Measurements from ENCODE around the gene PCDHGB7.
"Not testable (repeated sequence)": the region's sequence is repeated elsewhere in the genome, so short reads cannot be mapped to it uniquely, and the experiment has no call there.

Gene PCDHGB7

DNA sequence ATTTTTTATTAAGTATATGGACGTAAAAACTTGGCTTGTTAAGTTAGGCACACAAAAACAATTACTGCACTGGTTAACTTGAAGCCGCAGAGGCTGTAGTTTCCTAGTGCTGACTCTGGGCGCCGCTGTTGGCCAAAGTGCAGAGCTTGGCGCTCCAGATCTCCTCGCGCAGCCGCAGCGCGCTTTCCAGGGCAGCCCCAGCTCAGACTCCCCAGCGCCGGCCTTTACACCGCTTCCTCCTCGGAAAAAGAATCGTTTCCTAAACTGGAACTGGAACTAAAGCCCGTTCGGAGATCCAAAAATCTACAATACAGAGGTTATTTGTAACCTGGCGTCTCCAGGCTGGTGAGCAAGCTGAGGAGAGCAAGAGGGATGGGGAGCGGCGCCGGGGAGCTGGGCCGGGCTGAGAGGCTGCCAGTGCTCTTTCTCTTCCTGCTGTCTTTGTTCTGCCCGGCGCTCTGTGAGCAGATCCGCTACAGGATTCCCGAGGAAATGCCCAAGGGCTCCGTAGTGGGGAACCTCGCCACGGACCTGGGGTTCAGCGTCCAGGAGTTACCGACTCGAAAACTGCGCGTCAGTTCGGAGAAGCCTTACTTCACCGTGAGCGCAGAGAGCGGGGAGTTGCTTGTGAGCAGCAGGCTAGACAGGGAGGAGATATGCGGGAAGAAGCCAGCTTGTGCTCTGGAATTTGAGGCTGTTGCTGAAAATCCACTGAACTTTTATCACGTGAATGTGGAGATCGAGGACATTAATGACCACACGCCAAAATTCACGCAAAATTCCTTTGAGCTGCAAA lies 19.5 kb upstream of the PCDHGB7 start, which contains the start of gene PCDHGB5:
PCDHGB5 (plus strand) TSS at position 192 of the 796 bp plus-strand sequence; CDS start at position 373, 181 bp downstream.
- DNase-seq (ENCODE audit: low read depth in 3 of 3), result not testable (repeated sequence)

DNA sequence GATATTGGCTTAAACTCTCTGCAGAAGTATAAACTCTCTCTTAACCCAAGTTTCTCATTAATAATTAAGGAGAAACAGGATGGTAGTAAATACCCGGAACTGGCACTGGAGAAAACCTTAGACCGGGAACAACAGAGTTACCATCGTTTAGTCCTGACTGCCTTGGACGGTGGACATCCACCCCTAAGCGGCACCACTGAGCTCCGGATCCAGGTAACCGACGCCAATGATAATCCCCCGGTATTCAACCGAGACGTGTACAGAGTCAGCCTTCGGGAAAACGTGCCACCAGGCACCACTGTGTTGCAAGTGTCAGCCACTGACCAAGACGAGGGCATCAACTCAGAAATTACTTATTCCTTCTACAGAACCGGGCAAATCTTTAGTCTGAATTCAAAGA lies 18.9 kb upstream of the PCDHGB7 start:
- no peak for DNase-seq (ENCODE audit: low read depth in 3 of 3)

DNA sequence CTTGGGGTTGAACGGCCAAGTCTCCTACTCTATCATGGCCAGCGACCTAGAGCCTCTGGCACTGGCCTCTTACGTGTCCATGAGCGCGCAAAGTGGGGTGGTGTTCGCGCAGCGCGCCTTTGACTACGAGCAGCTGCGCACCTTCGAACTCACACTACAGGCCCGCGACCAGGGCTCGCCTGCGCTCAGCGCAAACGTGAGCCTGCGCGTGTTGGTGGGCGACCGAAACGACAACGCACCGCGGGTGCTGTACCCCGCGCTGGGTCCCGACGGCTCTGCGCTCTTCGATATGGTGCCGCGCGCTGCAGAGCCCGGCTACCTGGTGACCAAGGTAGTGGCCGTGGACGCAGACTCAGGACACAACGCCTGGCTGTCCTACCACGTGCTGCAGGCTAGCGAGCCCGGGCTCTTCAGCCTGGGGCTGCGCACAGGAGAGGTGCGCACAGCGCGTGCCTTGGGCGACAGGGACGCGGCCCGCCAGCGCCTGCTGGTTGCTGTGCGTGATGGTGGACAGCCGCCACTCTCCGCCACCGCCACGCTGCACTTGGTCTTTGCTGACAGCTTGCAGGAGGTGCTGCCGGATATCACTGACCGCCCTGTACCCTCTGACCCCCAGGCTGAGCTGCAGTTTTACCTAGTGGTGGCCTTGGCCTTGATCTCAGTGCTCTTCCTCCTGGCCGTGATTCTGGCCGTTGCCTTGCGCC lies 17.8 kb upstream of the PCDHGB7 start:
- no peak for DNase-seq (ENCODE audit: low read depth in 3 of 3)

DNA sequence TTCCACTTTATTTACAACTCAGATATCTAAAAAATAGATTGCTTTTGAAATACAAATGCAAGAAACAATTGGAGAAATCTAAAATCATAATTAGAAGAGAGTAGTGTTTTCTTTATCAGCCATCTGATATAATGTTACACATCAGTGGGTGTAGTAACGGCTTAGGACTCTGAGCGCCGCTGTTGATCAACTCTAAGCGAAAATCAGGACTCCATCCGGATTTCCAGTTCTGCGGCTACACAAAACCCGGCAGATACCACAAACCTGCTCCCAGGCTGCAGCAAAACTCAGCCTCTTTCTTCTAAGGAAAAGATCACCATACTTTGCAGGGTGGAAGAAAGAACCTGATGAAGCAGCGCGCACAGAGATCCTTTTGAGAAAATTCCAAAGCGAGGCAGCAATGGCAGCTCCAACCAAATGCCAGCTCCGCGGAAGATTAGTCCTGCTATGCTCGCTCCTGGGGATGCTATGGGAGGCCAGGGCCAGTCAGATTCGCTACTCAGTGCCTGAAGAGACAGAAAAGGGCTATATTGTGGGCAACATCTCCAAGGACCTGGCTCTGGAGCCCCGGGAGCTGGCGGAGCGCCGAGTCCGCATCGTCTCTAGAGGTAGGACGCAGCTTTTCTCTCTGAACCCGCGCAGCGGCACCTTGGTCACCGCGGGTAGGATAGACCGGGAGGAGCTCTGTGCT lies 14.8 kb upstream of the PCDHGB7 start, which contains the start of gene PCDHGA9:
PCDHGA9 (plus strand) TSS at position 226 of the 691 bp plus-strand sequence; CDS start at position 401, 175 bp downstream.
- no peak for DNase-seq (ENCODE audit: low read depth in 3 of 3)

DNA sequence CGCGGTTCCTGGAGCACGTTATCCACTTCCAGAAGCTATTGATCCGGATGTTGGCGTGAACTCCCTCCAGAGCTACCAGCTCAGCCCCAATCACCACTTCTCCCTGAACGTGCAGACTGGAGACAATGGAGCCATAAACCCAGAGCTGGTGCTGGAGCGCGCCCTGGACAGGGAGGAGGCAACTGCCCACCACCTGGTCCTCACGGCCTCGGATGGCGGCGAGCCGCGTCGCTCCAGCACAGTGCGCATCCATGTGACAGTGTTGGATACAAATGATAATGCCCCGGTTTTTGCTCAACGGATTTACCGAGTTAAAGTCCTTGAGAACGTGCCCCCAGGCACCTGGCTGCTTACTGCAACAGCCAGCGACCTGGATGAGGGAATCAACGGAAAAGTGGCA lies 14.1 kb upstream of the PCDHGB7 start:
- DNase-seq (ENCODE audit: low read depth in 3 of 3), result no peak

DNA sequence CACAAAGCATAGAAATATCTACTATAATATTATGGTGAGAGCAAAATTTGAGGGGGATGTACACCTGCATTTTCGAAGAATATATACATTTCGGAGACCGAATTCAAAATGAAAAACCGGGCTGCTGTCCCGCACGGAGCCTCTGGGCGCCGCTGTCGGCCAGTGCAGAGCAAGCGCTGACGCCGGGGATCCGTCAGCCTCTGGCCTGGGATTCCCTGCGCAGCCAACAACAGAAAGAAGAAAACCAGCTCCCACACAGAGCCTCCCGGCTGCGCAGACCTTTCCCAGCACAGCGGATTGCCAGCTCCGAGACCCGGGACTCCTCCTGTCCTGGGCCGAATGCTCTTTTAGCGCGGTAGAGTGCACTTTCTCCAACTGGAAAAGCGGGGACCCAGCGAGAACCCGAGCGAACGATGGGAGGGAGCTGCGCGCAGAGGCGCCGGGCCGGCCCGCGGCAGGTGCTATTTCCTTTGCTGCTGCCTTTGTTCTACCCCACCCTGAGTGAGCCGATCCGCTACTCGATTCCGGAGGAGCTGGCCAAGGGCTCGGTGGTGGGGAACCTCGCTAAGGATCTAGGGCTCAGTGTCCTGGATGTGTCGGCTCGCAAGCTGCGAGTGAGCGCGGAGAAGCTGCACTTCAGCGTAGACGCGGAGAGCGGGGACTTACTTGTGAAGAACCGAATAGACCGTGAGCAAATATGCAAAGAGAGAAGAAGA lies 9.5 kb upstream of the PCDHGB7 start, which contains the start of gene PCDHGB6:
PCDHGB6 (plus strand) TSS at position 232 of the 716 bp plus-strand sequence; CDS start at position 414, 182 bp downstream.
- DNase-seq (ENCODE audit: low read depth in 3 of 3), result not testable (repeated sequence)

DNA sequence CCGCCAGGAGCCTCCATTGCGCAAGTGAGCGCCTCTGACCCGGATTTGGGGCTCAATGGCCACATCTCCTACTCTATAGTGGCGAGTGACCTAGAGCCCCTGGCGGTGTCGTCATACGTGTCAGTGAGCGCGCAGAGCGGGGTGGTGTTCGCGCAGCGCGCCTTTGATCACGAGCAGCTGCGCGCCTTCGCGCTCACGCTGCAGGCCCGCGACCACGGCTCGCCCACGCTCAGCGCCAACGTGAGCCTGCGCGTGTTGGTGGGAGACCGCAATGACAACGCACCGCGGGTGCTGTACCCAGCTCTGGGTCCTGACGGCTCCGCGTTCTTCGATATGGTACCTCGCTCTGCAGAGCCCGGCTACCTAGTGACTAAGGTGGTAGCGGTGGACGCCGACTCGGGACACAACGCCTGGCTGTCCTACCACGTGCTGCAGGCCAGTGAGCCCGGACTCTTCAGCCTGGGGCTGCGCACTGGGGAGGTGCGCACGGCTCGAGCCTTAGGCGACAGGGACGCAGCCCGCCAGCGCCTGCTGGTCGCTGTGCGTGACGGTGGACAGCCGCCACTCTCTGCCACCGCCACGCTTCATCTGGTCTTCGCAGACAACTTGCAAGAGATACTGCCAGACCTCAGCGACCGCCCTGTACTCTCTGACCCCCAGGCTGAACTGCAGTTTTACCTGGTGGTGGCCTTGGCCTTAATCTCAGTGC lies 7.7 kb upstream of the PCDHGB7 start:
- no peak for DNase-seq (ENCODE audit: low read depth in 3 of 3)

DNA sequence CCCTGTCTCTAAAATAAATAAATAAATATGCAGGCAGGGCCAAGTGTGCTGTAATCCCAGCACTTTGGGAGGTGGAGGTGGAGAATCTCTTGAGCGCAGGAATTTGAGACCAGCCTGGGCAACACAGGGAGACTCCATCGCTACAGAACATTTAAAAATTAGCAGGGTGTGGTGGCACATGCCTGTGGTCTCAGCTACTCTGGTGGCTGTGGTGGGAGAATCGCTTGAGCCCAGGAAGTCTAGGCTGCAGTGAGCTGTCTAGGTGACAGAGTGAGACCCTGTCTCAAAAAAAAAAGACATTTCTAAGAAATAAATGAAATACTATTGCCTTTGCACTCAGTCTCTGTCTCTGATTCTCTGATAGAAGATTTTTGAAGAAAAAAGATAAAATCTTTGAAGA lies 5.9 kb upstream of the PCDHGB7 start:
- no peak for DNase-seq (ENCODE audit: low read depth in 3 of 3)

DNA sequence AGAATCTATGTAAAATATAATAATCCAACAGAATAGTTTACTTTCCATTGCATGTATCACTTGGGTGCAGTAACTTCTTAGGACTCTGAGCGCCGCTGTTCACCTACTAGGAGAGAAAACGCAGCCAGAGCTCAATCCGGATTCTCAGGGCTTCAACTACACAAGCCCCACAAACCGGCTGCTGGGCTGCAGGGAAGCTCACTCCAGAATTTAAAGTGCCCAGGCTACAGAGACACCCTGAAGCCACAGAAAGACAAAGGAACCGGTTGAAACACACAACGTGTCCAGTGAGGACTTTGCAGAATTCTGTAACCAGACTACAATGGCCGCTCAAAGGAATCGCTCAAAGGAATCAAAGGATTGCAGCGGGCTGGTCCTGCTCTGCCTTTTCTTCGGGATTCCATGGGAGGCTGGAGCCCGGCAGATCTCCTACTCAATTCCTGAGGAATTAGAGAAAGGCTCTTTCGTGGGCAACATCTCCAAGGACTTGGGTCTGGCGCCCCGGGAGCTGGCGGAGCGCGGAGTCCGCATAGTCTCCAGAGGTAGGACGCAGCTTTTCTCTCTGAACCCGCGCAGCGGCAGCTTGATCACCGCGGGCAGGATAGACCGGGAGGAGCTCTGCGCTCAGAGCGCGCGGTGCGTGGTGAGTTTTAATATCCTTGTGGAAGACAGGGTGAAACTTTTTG lies 4.5 kb upstream of the PCDHGB7 start, which contains the start of gene PCDHGA10:
PCDHGA10 (plus strand) TSS at position 134 of the 686 bp plus-strand sequence; CDS start at position 323, 189 bp downstream.
- DNase-seq (ENCODE audit: low read depth in 3 of 3), result peak in 2 of 3 experiments; percentile 32 to 42

DNA sequence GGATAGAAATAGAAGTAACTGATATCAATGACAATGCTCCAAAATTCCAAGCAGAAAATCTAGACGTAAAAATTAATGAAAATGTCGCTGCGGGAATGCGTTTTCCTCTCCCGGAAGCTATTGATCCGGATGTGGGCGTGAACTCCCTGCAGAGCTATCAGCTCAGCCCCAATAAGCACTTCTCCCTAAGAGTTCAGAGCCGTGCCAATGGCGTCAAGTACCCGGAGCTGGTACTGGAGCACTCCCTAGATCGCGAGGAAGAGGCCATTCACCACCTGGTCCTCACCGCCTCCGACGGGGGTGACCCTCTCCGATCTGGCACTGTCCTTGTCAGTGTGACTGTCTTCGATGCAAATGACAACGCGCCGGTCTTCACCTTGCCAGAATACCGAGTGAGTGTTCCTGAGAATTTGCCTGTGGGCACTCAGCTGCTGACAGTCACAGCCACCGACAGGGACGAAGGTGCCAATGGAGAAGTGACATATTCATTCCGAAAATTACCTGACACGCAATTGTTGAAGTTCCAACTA lies 3.9 kb upstream of the PCDHGB7 start:
- no peak for DNase-seq (ENCODE audit: low read depth in 3 of 3)

DNA sequence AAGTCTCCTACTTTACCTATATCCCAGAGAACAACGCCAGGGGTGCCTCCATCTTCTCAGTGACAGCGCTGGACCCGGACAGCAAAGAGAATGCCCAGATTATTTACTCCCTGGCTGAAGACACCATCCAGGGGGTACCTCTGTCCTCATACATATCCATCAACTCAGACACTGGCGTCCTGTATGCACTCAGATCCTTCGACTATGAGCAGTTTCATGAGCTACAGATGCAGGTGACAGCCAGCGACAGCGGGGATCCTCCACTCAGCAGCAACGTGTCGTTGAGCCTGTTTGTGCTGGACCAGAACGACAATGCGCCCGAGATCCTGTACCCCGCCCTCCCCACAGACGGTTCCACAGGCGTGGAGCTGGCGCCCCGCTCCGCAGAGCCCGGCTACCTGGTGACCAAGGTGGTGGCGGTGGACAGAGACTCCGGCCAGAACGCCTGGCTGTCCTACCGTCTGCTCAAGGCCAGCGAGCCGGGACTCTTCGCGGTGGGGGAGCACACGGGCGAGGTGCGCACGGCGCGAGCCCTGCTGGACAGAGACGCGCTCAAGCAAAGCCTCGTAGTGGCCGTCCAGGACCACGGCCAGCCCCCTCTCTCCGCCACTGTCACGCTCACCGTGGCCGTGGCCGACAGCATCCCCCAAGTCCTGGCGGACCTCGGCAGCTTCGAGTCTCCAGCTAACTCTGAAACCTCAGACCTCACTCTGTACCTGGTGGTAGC lies 2.8 kb upstream of the PCDHGB7 start:
- DNase-seq (ENCODE audit: low read depth in 3 of 3), result not testable (repeated sequence)

DNA sequence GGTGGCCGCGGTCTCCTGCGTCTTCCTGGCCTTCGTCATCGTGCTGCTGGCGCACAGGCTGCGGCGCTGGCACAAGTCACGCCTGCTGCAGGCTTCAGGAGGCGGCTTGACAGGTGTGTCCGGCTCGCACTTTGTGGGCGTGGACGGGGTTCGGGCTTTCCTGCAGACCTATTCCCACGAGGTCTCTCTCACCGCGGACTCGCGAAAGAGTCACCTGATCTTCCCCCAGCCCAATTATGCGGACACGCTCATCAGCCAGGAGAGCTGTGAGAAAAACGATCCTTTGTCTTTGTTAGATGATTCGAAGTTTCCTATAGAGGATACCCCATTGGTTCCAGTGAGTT lies 2.2 kb upstream of the PCDHGB7 start:
- DNase-seq (ENCODE audit: low read depth in 3 of 3), result not testable (repeated sequence)

DNA sequence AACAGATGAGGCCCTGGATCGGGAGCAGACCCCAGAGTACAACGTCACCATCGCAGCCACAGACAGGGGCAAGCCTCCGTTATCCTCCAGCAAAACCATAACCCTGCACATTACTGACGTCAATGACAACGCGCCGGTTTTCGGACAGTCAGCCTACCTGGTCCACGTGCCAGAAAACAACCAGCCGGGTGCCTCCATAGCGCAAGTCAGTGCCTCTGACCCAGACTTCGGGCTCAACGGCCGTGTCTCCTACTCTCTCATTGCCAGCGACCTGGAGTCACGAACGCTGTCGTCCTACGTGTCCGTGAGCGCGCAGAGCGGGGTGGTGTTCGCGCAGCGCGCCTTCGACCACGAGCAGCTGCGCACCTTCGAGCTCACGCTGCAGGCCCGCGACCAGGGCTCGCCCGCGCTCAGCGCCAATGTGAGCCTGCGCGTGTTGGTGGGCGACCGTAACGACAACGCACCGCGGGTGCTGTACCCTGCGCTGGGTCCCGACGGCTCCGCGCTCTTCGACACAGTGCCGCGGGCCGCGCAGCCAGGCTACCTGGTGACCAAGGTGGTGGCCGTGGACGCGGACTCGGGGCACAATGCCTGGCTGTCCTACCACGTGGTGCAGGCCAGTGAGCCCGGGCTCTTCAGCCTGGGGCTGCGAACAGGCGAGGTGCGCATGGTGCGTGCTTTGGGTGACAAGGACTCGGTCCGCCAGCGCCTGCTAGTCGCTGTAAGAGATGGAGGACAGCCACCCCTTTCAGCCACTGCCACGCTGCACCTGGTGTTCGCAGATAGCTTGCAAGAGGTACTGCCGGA lies 1.8 kb downstream of the PCDHGB7 start:
- DNase-seq (ENCODE audit: low read depth in 3 of 3), result no peak

DNA sequence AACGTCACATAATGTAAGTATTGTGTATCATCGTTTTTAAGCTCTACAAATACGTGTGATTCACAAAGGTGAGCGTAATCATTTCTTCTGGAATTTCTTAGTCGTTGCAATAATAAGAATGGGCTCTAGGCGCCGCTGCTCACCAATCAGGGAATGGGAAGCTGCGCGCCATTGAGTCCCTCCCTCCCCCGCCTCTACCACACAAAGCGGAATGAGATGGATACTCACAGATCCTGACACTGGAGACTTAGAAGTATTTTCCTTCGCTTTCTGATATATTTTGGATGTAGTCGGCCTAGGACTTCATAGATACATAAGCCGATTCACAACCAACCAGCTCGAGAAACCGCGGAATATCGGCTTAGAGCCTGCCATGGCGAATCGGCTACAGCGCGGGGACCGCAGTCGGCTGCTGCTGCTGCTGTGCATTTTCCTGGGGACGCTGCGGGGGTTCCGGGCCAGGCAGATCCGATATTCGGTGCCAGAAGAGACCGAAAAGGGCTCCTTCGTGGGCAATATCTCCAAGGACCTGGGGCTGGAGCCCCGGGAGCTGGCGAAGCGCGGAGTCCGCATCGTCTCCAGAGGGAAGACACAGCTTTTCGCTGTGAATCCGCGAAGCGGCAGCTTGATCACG lies 3.5 kb downstream of the PCDHGB7 start, which contains the start of gene PCDHGA11:
PCDHGA11 (plus strand) TSS at position 197 of the 634 bp plus-strand sequence; CDS start at position 374, 177 bp downstream.
- DNase-seq (ENCODE audit: low read depth in 3 of 3), result no peak

DNA sequence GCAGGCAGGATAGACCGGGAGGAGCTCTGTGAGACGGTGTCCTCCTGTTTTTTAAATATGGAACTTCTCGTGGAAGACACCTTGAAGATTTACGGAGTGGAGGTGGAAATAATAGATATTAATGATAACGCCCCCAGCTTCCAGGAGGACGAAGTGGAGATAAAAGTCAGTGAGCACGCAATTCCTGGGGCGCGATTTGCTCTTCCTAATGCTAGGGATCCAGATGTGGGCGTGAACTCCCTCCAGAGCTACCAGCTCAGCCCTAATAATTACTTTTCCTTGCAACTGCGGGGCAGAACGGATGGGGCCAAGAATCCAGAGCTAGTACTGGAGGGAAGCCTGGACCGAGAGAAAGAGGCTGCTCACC lies 4.0 kb downstream of the PCDHGB7 start:
- no peak for DNase-seq (ENCODE audit: low read depth in 3 of 3)

DNA sequence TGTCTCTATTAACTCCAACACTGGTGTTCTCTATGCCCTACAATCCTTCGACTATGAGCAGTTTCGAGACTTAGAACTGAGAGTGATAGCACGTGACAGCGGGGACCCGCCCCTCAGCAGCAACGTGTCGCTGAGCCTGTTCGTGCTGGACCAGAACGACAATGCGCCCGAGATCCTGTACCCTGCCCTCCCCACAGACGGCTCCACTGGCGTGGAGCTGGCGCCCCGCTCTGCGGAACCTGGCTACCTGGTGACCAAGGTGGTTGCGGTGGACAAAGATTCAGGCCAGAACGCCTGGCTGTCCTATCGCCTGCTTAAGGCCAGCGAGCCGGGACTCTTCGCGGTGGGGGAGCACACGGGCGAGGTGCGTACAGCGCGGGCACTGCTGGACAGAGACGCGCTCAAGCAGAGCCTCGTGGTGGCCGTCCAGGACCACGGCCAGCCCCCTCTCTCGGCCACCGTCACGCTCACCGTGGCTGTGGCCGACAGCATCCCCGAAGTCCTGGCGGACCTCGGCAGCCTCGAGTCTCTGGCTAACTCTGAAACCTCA lies 5.3 kb downstream of the PCDHGB7 start:
- no peak for DNase-seq (ENCODE audit: low read depth in 3 of 3)

DNA sequence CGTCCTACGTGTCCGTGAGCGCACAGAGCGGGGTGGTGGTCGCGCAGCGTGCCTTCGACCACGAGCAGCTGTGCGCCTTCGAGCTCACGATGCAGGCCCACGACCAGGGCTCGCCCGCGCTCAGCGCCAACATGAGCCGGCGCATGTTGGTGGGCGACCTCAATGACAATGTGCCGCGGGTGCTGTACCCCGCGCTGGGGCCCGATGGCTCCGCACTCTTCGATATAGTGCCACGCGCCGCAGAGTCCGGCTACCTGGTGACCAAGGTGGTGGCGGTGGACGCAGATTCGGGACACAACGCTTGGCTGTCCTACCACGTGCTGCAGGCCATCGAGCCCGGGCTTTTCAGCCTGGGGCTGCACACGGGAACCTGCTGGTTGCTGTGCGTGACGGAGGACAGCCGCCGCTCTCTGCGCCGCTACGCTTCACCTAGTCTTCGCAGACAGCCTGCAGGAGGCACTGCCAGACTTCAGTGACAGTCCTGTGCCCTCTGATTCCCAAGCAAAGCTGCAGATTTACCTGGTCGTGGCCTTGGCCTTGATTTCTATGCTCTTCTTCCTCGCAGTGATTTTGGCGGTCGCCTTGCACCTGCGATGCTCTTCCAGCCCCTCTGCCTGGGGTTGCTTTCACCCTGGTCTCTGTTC lies 10.4 kb downstream of the PCDHGB7 start:
- no peak for DNase-seq (ENCODE audit: low read depth in 3 of 3)
